GM19397 (cell line): ENCODE measurements around the gene SRD5A3.

ENCODE experiments used
- ATAC-seq: cut with Tn5 transposase; IDR thresholded peaks from one replicate; pipeline ENCODE4 v1.9.1; 2021; ENCODE audit warnings: mild to moderate bottlenecking, moderate library complexity; ENCODE audit not compliant: unreplicated experiment

Gene SRD5A3

GRCh38 chr4:55372259-55372658 lies 26.2 kb downstream of the SRD5A3 start:
- no peak for ATAC-seq

DNA sequence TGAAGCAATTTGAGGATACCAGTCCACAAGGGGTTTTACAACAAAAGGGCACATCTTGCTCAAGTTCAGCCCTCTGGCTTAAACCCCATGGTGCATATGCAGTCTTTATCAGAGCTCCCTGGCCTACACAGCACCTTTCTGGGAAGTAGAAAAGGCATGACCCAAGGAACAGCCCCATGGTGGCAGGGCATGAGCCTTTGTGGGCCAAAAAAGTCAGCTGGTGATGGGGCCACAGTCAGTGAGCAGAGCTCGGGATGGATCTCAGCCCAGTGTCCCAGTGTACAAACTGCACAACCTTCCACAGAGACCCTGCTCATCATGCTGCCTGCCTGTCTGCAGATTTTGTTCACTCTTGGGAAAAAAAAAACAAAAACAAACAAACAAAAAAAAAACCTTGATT lies 27.4 kb downstream of the SRD5A3 start:
- no peak for ATAC-seq

GRCh38 chr4:55376698-55377097 lies 30.7 kb downstream of the SRD5A3 start:
- no peak for ATAC-seq

DNA sequence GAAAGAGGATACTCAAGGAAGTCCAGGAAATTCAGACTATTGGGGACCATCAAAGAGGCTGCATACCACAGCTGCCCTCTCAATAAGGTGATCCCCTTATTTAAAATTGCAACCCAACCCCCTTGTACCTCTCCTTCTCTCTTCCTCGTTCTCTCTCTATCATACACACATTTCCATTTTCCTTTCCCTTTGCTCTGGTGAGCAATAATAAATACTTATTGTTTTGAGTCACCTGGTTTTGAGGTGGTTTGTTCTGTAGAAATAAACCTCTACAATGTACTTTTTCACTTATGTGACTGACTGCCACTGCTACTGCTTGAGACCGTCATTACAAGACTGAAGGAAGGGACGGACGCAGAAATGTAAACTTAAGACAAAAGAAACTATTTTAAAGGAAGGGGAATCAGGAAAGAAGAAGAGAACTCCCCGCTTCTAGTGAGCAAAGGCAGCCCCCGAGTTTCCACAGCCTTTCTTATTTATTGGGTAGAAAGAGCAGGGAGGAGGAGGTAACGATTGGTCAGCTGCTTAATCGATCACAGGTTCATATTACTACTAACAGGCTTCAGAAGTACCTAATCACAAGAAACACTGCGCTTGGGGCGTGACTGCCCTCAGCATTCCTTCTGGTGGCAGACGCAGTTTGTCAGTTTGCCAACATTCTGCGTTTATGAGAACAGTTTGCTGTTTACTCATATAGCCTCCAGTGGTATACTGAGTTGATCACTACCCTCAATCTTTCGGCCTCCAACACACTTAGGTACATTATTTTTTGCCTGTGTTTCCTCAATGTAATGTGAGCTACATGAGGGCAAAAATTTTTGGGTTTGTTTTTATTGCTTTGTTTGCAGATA lies 32.8 kb downstream of the SRD5A3 start:
- ATAC-seq = no peak

GRCh38 chr4:55380576-55380975 lies 34.5 kb downstream of the SRD5A3 start:
- ATAC-seq = no peak

DNA sequence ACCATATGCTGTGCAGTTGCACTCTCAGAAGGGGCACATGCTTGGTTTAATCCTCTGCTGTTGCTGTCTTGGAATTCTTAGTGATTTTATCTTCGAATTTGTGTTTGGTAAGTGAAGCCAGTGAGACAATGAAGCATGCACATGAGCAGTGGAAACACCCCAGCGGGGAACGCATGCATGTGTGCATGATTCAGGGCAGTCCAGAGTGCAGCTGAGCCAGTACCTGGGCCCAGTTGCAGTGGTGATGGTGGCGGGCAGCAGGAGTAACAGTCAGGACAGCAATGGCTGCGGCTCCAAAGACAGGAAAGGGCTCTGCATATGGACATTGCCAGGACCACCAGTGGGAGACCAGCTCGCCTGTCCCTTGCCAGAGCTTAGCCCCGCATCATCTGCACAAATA lies 35.5 kb downstream of the SRD5A3 start:
- ATAC-seq = no peak

- ATAC-seq = no peak
These were observed 36.5 kb downstream of the SRD5A3 start for GRCh38 chr4:55382488-55383003.

- no peak for ATAC-seq
These were observed 39.2 kb downstream of the SRD5A3 start for GRCh38 chr4:55385201-55385649.

- peak; percentile 79 for ATAC-seq
These were observed 40.0 kb downstream of the SRD5A3 start for GRCh38 chr4:55386073-55386472.

GRCh38 chr4:55386840-55387239 lies 40.8 kb downstream of the SRD5A3 start:
- ATAC-seq = no peak

DNA sequence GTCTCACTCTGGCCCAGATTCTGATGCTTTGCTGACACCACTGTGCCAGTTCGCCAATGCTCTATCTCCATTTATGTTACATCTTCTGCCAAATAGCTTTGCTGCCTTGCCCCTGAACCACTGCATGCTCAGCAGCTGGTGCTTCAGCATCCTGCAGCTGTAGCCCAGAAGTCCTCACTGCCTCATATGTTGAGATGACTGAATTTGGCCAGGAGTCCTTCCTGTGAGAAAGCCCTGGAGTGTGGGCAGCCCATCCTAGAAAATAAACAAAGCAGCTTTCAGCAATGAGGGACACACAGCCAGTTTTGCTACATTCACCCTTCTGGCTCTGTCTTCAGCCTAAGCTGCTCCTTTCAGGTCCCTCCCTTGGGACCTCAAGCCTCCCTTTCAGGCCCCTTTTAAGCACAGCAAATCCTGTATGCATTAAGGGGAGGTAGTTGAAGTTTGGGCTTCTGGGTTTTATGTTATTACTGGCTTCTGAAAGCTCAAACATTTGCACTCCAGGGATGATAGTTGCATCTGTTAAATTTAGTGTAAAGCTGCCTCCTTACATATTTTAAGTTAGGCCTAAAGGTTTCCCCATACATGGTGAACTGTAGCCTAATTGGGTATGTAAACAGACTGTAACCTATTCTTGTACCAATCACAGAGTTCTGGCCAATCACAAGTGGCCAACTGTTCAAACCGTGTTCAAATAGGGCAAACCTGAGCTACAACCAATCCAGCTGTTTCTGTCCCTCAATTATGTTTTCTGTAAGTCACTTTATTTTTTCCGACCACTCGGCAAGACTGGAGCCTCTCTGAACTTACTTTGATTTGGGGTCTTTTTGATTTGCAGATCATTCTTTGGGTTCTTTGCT lies 47.6 kb downstream of the SRD5A3 start:
- no peak for ATAC-seq

- ATAC-seq = no peak
These were observed 49.1 kb downstream of the SRD5A3 start for GRCh38 chr4:55395218-55395528.

- peak; percentile 96 for ATAC-seq
These were observed 49.7 kb downstream of the SRD5A3 start, which contains the start of gene TMEM165 for GRCh38 chr4:55395529-55396307. TMEM165 (plus strand) TSS chr4:55395957; CDS start chr4:55396190, 233 bp downstream.

- ATAC-seq = peak; percentile 30
These were observed 50.5 kb downstream of the SRD5A3 start for GRCh38 chr4:55396308-55397125.

DNA sequence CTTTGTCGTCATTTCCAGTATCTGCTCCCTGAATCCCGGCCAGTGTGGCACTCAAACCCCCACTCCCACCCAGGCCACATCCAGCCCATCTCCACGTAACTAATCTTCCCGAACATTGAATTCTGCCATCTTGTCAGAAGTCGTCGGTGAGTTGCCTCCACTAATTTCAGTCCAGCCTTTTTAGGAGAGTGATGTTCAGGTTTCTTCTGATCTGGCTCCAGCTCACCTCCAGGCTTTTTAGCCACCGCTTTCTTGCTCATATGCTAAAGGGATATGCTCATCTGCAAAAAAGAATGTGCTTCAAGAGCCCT lies 51.0 kb downstream of the SRD5A3 start:
- ATAC-seq = no peak

GRCh38 chr4:55397520-55398321 lies 51.7 kb downstream of the SRD5A3 start:
- no peak for ATAC-seq

DNA sequence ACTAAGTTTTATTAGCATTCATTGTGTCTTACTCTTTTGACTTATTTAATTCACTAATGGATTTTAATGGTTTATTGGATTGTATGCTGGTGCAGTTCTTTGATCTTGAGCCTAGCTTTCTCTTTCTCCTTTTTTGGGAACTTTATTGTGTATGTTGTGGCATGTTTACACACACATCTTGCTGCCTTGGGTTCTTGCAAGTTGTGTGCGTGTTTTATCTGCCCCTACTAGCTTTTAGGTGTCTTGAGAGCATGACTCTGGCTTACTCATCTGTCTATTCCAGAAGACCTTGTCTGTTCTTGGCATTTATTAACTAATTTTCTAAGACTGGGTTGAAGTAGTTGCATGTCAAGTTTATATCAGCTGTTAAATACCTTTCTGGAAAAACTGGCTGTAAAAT lies 52.4 kb downstream of the SRD5A3 start:
- no peak for ATAC-seq

DNA sequence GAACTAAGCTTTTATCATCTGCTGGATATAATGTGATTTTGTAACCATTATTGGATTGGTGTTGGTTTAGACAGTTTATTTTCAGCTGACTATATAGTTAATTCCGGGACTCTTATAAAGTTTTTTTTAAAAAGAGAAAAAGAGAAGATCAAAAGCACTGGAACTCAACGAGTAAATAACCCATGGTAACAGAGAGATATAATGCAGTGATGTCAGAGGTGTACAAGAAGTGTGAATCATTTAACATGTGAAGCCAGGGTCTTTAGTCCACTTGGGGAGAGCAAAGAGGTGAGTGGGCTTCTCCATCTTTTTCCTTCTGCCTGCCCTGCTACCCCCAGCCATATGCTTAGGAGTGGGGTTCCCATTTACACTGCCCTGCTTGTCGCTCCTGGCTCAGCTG lies 52.9 kb downstream of the SRD5A3 start:
- no peak for ATAC-seq

DNA sequence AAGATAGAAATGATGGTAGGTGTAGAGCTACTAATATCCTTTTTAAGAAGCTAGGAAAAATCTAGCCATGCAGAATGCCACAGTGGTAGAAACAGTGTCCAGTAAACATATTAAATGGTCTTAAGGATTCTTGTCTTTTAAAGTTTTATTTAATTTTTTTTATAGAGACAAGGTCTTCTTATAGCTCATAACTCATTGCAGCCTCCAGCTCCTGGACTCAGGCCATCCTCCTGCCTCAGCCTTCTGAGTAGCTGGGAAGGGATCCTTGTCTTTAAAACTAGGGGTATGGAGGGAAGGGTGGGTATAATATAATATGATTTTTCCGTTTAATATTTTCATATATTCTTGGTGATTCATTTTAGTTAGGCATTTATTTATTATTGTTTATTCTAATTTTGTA lies 53.5 kb downstream of the SRD5A3 start:
- no peak for ATAC-seq
